ENCODE measurements around the gene TMEM123. TPM values are rescaled to one million over a fixed set of nuclear protein-coding genes. Genes with fewer than 3 reads are reported as not detected.
A peak's percentile ranks its signal among the peaks of the same experiment; 100 is the strongest.
"Not testable (repeated sequence)": the region's sequence is repeated elsewhere in the genome, so short reads cannot be mapped to it uniquely, and the experiment has no call there.

TMEM123 gene
- total RNA-seq, 2 experiments from 2014 or later: 490 to 493 TPM

GRCh38 chr11:102453302-102453695, 734 bp upstream of the TMEM123 start:
- POLR2A ChIA-PET: interaction anchor here (1.1 to 1.9 kb wide), 6 partner anchors 9 to 31 kb away, joined by 3 to 5 read pairs (median 4); no protein-coding TSS in a partner anchor
- Mint-ChIP-seq H3K4me3 (peak overlapping the region; percentile 98), H3K27me3 (no peaks in the 10 kb centered on the region), H3K9me3 (no peaks in the 10 kb centered on the region), H3K4me1 (peaks cover 60% of the 10 kb centered on the region), H3K27ac (peak overlapping the region; percentile 96), H3K36me3 (peaks cover 26% of the 10 kb centered on the region)
- ATAC-seq (ENCODE audit: low read depth) (no peak), DNase-seq (no peak)

- POLR2A ChIA-PET: interaction anchor here (0.7 to 1.3 kb wide), 14 partner anchors 14 to 108 kb away, joined by 3 to 12 read pairs (median 4); partner anchors contain the start of gene BIRC2
These were observed 694 bp downstream of the TMEM123 start for GRCh38 chr11:102451681-102452460.

GRCh38 chr11:102451041-102451680, 1.4 kb downstream of the TMEM123 start:
- POLR2A ChIA-PET: interaction anchor here (0.8 to 1.3 kb wide), 12 partner anchors 20 to 109 kb away, joined by 3 to 12 read pairs (median 4); partner anchors contain the start of gene BIRC2
- no peak for DNase-seq
- Mint-ChIP-seq H3K27ac (peak overlapping the region; percentile 90), H3K9me3 (no peaks in the 10 kb centered on the region), H3K4me1 (peaks cover 63% of the 10 kb centered on the region), H3K36me3 (peaks cover 47% of the 10 kb centered on the region), H3K27me3 (no peaks in the 10 kb centered on the region), H3K4me3 (peak overlapping the region; percentile 98)
- no peak for ATAC-seq (ENCODE audit: low read depth)

More at GRCh38 chr11:102451681-102452460, 694 bp downstream of the TMEM123 start:
- Mint-ChIP-seq H3K9me3 (no peaks in the 10 kb centered on the region), H3K27me3 (no peaks in the 10 kb centered on the region), H3K27ac (peak overlapping the region; percentile 90), H3K4me3 (peak overlapping the region; percentile 98), H3K36me3 (peaks cover 40% of the 10 kb centered on the region), H3K4me1 (peaks cover 61% of the 10 kb centered on the region)
- DNase-seq (peak; percentile 83), ATAC-seq (ENCODE audit: low read depth) (peak; percentile 61)

GRCh38 chr11:102449651-102450570, 2.7 kb downstream of the TMEM123 start:
- Mint-ChIP-seq H3K4me1 (peaks cover 65% of the 10 kb centered on the region), H3K27ac (peak overlapping the region; percentile 90), H3K4me3 (peak overlapping the region; percentile 98), H3K36me3 (peaks cover 55% of the 10 kb centered on the region), H3K9me3 (peaks cover 1% of the 10 kb centered on the region), H3K27me3 (no peaks in the 10 kb centered on the region)
- DNase-seq (no peak), ATAC-seq (ENCODE audit: low read depth) (no peak)
- POLR2A ChIA-PET: interaction anchor here (0.8 to 1.4 kb wide), 4 partner anchors 19 to 57 kb away, joined by 3 to 6 read pairs (median 4); no protein-coding TSS in a partner anchor

- Mint-ChIP-seq H3K4me3 (peak overlapping the region; percentile 98), H3K27me3 (no peaks in the 10 kb centered on the region), H3K36me3 (peaks cover 64% of the 10 kb centered on the region), H3K4me1 (peaks cover 60% of the 10 kb centered on the region), H3K27ac (peak overlapping the region; percentile 90), H3K9me3 (peaks cover 4% of the 10 kb centered on the region)
- DNase-seq (no peak), ATAC-seq (ENCODE audit: low read depth) (no peak)
- POLR2A ChIA-PET: interaction anchor here (0.9 to 1.4 kb wide), 2 partner anchors 18 to 28 kb away, joined by 4 to 6 read pairs; no protein-coding TSS in a partner anchor
These were observed 3.7 kb downstream of the TMEM123 start for GRCh38 chr11:102448869-102449224.

GRCh38 chr11:102447941-102448868, 4.4 kb downstream of the TMEM123 start:
- Mint-ChIP-seq H3K4me1 (peaks cover 60% of the 10 kb centered on the region), H3K4me3 (peak overlapping the region; percentile 98), H3K27me3 (no peaks in the 10 kb centered on the region), H3K36me3 (peaks cover 70% of the 10 kb centered on the region), H3K9me3 (peaks cover 6% of the 10 kb centered on the region), H3K27ac (peak overlapping the region; percentile 90)
- ATAC-seq (ENCODE audit: low read depth) (no peak), DNase-seq (no peak)
- POLR2A ChIA-PET: interaction anchor here (0.6 to 1.4 kb wide), 2 partner anchors 18 to 44 kb away, joined by 3 to 4 read pairs; no protein-coding TSS in a partner anchor

GRCh38 chr11:102447193-102447592, 5.4 kb downstream of the TMEM123 start:
- H3K27me3 Mint-ChIP-seq: no peaks in the 10 kb centered on the region
- H3K27ac Mint-ChIP-seq: peak overlapping the region; percentile 90
- peaks cover 7% of the 10 kb centered on the region for H3K9me3 Mint-ChIP-seq
- POLR2A ChIA-PET: no interaction called here
- peaks cover 66% of the 10 kb centered on the region for H3K4me1 Mint-ChIP-seq
- H3K4me3 Mint-ChIP-seq: peak overlapping the region; percentile 98
- peaks cover 80% of the 10 kb centered on the region for H3K36me3 Mint-ChIP-seq
- DNase-seq (no peak), ATAC-seq (ENCODE audit: low read depth) (peak; percentile 44)

GRCh38 chr11:102446606-102447005, 6.0 kb downstream of the TMEM123 start:
- Mint-ChIP-seq H3K27me3 (no peaks in the 10 kb centered on the region), H3K27ac (peak overlapping the region; percentile 90), H3K9me3 (peaks cover 7% of the 10 kb centered on the region), H3K36me3 (peaks cover 86% of the 10 kb centered on the region), H3K4me1 (peaks cover 71% of the 10 kb centered on the region), H3K4me3 (peak overlapping the region; percentile 98)
- no peak for DNase-seq
- POLR2A ChIA-PET: no interaction called here
- no peak for ATAC-seq (ENCODE audit: low read depth)

GRCh38 chr11:102444693-102445092, 7.9 kb downstream of the TMEM123 start:
- H3K27me3 Mint-ChIP-seq; H3K4me3 Mint-ChIP-seq; H3K9me3 Mint-ChIP-seq; H3K27ac Mint-ChIP-seq; ATAC-seq (ENCODE audit: low read depth); POLR2A ChIA-PET; DNase-seq: not testable (repeated sequence)
- Mint-ChIP-seq H3K36me3 (peaks cover 89% of the 10 kb centered on the region), H3K4me1 (peaks cover 84% of the 10 kb centered on the region)

GRCh38 chr11:102444142-102444541, 8.4 kb downstream of the TMEM123 start:
- H3K27ac Mint-ChIP-seq, POLR2A ChIA-PET: not testable (repeated sequence)

GRCh38 chr11:102439063-102439363, 13.6 kb downstream of the TMEM123 start:
- H3K27me3 Mint-ChIP-seq; POLR2A ChIA-PET; ATAC-seq (ENCODE audit: low read depth); DNase-seq; H3K9me3 Mint-ChIP-seq: not testable (repeated sequence)
- peak overlapping the region; percentile 46 for H3K27ac Mint-ChIP-seq
- peak overlapping the region; percentile 51 for H3K4me3 Mint-ChIP-seq
- H3K36me3 Mint-ChIP-seq: peaks cover 81% of the 10 kb centered on the region
- peaks cover 61% of the 10 kb centered on the region for H3K4me1 Mint-ChIP-seq

More at GRCh38 chr11:102444142-102444541, 8.4 kb downstream of the TMEM123 start:
- Mint-ChIP-seq H3K4me1 (peaks cover 80% of the 10 kb centered on the region), H3K36me3 (peaks cover 88% of the 10 kb centered on the region)
- DNase-seq; H3K9me3 Mint-ChIP-seq; H3K27me3 Mint-ChIP-seq; H3K4me3 Mint-ChIP-seq; ATAC-seq (ENCODE audit: low read depth): not testable (repeated sequence)

Measured in activated naive CD8-positive, alpha-beta T cell treated with anti-CD3 and anti-CD28 coated beads, Interleukin-2, amount 10 ng/mL, durations not matched to agents 7 days and 5 days (primary cell).